ENCODE measurements around the gene RBM47.

DNA sequence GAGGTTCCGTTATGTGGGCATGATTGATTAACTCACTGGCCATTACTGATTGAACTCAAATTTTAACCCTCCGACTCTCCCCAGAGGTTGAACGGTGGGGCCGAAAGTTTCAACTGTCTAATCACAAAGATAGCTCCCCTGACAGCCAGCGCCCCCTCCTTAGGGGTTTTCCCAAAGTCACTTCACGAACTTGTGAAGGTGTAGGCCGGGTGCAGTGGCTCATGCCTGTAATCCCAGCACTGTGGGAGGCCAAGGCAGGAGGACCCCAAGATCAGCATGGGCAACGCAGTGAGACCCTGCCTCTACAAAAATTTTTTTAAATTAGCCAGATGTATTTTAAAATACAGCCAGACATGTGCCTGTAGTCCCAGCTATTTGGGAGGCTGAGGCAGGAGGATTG is 39.8 kb upstream of the RBM47 start:
- TF ChIP-seq, protein P1, sequence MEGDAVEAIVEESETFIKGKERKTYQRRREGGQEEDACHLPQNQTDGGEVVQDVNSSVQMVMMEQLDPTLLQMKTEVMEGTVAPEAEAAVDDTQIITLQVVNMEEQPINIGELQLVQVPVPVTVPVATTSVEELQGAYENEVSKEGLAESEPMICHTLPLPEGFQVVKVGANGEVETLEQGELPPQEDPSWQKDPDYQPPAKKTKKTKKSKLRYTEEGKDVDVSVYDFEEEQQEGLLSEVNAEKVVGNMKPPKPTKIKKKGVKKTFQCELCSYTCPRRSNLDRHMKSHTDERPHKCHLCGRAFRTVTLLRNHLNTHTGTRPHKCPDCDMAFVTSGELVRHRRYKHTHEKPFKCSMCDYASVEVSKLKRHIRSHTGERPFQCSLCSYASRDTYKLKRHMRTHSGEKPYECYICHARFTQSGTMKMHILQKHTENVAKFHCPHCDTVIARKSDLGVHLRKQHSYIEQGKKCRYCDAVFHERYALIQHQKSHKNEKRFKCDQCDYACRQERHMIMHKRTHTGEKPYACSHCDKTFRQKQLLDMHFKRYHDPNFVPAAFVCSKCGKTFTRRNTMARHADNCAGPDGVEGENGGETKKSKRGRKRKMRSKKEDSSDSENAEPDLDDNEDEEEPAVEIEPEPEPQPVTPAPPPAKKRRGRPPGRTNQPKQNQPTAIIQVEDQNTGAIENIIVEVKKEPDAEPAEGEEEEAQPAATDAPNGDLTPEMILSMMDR (IDR thresholded peaks at IDR 0.05; ENCODE audit: insufficient read depth, low read length) = no peak
- TF ChIP-seq POLR2AphosphoS5 (IDR thresholded peaks at IDR 0.05; ENCODE audit: low read depth) (no peak), GABPA (IDR thresholded peaks at IDR 0.05; ENCODE audit: low read depth) (no peak)
